NB4 (cell line): Measurements from ENCODE around the gene SLC25A39.

Source experiments
- POLR2A ChIP-seq: IDR thresholded peaks from 2 replicates; pipeline ENCODE4 v1.6.1; 2011; ENCODE audit warnings: mild to moderate bottlenecking; ENCODE audit not compliant: insufficient read length; ENCODE audit errors: extremely low read depth
- TF ChIP-seq, protein P1 (sequence below): IDR thresholded peaks from one replicate; pipeline ENCODE4 v1.5.1; 2012; ENCODE audit warnings: low read depth, low read length

DNA sequence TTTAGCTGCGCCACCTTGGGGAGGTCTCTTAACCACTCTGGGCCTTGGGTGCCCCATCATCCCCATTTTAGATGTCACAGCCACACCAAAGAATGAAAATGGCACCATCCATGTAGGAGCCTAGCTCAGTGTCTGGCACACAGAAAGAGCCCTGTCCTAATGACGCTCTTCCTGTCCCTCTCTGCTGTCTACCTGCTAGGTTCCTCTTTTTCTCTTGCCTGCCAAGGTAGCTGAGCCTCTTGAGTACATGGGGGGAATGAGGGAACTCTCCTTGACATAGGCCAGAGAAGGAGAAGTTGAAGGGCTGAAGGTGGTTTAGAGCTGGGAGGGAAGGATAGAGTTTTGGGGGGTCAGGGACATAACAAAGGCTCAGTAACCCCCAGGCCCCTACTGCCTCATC, 14.4 kb downstream of the SLC25A39 start:
- TF ChIP-seq, protein P1, sequence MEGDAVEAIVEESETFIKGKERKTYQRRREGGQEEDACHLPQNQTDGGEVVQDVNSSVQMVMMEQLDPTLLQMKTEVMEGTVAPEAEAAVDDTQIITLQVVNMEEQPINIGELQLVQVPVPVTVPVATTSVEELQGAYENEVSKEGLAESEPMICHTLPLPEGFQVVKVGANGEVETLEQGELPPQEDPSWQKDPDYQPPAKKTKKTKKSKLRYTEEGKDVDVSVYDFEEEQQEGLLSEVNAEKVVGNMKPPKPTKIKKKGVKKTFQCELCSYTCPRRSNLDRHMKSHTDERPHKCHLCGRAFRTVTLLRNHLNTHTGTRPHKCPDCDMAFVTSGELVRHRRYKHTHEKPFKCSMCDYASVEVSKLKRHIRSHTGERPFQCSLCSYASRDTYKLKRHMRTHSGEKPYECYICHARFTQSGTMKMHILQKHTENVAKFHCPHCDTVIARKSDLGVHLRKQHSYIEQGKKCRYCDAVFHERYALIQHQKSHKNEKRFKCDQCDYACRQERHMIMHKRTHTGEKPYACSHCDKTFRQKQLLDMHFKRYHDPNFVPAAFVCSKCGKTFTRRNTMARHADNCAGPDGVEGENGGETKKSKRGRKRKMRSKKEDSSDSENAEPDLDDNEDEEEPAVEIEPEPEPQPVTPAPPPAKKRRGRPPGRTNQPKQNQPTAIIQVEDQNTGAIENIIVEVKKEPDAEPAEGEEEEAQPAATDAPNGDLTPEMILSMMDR = no peak
- no peak for TF ChIP-seq POLR2A
